SK-N-SH treated with all-trans-retinoic acid at 6 μM for 48 hours (cell line): Measurements from ENCODE around the gene CRELD2.

Experiments
- BACH2 ChIP-seq: fragments of 250-450 bp; sonication (Bioruptor Pico); IDR thresholded peaks from 2 replicates; pipeline ENCODE4 v1.9.0; 2021; ENCODE audit warnings: mild to moderate bottlenecking, borderline replicate concordance
- CSDC2 ChIP-seq: fragments of 250-450 bp; sonication (Bioruptor Pico); IDR thresholded peaks from 2 replicates; pipeline ENCODE4 v1.5.0; 2020; ENCODE audit warnings: mild to moderate bottlenecking, moderate library complexity
- ESRRG ChIP-seq: fragments of 250-450 bp; sonication (Bioruptor Pico); IDR thresholded peaks from 2 replicates; pipeline ENCODE4 v1.6.1; 2021; ENCODE audit warnings: mild to moderate bottlenecking
- OSR1 ChIP-seq: fragments of 250-450 bp; sonication (Bioruptor Pico); IDR thresholded peaks from 2 replicates; pipeline ENCODE4 v1.8.0; 2022; ENCODE audit warnings: moderate library complexity, mild to moderate bottlenecking, inconsistent platforms
- RARB ChIP-seq: fragments of 250-450 bp; sonication (Bioruptor Pico); IDR thresholded peaks from 2 replicates; pipeline ENCODE4 v1.8.0; 2021; ENCODE audit warnings: mild to moderate bottlenecking, moderate library complexity
- ZFP30 ChIP-seq: fragments of 450-650 bp; formaldehyde crosslinking; IDR thresholded peaks from 2 replicates; pipeline ENCODE4 v1.5.0; 2022; ENCODE audit warnings: mild to moderate bottlenecking, moderate library complexity
- TF ChIP-seq, protein P1 (sequence below): fragments of 250-450 bp; sonication (Bioruptor Pico); IDR thresholded peaks from 2 replicates; pipeline ENCODE4 v1.5.1; 2020; ENCODE audit warnings: low read depth, mild to moderate bottlenecking, moderate library complexity
- TF ChIP-seq, protein P2 (sequence below): fragments of 250-450 bp; sonication (Bioruptor Pico); IDR thresholded peaks from 2 replicates; pipeline ENCODE4 v1.5.0; 2020; ENCODE audit warnings: mild to moderate bottlenecking, moderate library complexity
- TF ChIP-seq, protein P3 (sequence below): fragments of 250-450 bp; sonication (Bioruptor Pico); IDR thresholded peaks from 2 replicates; pipeline ENCODE4 v1.5.1; 2021; ENCODE audit warnings: mild to moderate bottlenecking, moderate library complexity

DNA sequence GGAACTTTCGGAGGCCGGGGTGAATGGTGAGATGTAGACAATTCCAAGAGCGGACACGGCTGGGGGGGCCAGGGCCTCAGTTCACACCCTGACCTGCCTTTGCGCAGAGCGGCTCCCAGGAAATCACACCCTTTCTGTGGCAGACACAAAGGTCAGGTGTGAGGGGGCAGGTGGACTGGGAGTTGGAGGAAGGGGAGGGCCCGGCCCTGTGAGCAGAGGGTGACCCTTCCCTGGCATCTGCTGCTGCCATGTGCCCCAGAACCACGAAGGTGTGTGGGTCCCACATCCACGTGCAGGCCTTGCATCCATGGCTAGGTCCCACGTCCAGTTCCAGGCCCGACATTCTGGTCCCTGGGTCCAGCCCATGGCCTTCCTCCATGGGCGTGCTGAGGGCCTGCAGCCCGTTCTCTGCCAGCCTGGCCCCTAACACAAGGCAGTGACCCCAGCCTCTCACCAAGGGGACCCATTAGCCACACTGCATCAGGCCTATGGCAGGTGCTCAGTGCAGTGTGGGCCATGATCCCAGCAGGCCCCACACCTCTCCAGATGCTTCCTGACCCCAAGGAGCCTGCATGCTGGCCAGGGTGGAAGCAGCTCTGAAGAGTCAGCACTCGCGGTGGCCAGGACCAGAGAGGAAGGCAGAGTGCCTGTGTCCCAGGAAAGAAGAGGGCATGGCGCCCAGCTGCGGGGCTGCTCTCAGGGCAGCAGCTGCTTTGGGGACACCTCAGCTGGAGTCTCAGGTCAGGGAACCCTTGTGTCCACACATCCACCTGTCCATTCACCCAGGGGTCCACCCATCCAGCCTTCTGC, 23.3 kb downstream of the CRELD2 start:
- TF ChIP-seq ZFP30 (CRISPR knock-in tag): no peak
- TF ChIP-seq RARB (CRISPR knock-in tag): no peak
- TF ChIP-seq ESRRG (CRISPR knock-in tag): no peak
- TF ChIP-seq, protein P1, sequence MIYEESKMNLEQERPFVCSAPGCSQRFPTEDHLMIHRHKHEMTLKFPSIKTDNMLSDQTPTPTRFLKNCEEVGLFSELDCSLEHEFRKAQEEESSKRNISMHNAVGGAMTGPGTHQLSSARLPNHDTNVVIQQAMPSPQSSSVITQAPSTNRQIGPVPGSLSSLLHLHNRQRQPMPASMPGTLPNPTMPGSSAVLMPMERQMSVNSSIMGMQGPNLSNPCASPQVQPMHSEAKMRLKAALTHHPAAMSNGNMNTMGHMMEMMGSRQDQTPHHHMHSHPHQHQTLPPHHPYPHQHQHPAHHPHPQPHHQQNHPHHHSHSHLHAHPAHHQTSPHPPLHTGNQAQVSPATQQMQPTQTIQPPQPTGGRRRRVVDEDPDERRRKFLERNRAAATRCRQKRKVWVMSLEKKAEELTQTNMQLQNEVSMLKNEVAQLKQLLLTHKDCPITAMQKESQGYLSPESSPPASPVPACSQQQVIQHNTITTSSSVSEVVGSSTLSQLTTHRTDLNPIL (CRISPR knock-in tag): no peak
- TF ChIP-seq CSDC2 (CRISPR knock-in tag): no peak
- TF ChIP-seq, protein P2, sequence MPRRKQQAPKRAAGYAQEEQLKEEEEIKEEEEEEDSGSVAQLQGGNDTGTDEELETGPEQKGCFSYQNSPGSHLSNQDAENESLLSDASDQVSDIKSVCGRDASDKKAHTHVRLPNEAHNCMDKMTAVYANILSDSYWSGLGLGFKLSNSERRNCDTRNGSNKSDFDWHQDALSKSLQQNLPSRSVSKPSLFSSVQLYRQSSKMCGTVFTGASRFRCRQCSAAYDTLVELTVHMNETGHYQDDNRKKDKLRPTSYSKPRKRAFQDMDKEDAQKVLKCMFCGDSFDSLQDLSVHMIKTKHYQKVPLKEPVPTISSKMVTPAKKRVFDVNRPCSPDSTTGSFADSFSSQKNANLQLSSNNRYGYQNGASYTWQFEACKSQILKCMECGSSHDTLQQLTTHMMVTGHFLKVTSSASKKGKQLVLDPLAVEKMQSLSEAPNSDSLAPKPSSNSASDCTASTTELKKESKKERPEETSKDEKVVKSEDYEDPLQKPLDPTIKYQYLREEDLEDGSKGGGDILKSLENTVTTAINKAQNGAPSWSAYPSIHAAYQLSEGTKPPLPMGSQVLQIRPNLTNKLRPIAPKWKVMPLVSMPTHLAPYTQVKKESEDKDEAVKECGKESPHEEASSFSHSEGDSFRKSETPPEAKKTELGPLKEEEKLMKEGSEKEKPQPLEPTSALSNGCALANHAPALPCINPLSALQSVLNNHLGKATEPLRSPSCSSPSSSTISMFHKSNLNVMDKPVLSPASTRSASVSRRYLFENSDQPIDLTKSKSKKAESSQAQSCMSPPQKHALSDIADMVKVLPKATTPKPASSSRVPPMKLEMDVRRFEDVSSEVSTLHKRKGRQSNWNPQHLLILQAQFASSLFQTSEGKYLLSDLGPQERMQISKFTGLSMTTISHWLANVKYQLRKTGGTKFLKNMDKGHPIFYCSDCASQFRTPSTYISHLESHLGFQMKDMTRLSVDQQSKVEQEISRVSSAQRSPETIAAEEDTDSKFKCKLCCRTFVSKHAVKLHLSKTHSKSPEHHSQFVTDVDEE (CRISPR knock-in tag): no peak
- TF ChIP-seq, protein P3, sequence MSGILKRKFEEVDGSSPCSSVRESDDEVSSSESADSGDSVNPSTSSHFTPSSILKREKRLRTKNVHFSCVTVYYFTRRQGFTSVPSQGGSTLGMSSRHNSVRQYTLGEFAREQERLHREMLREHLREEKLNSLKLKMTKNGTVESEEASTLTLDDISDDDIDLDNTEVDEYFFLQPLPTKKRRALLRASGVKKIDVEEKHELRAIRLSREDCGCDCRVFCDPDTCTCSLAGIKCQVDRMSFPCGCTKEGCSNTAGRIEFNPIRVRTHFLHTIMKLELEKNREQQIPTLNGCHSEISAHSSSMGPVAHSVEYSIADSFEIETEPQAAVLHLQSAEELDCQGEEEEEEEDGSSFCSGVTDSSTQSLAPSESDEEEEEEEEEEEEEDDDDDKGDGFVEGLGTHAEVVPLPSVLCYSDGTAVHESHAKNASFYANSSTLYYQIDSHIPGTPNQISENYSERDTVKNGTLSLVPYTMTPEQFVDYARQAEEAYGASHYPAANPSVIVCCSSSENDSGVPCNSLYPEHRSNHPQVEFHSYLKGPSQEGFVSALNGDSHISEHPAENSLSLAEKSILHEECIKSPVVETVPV (CRISPR knock-in tag): no peak
- no peak for TF ChIP-seq BACH2
- TF ChIP-seq OSR1 (CRISPR knock-in tag): no peak
